Esophagus muscularis mucosa (tissue), 3 donors: Measurements from ENCODE around the gene ENDOU.

Source experiments
- CTCF ChIP-seq, 3 experiments: fragments of 200-600 bp in 2 of 3; fragments of 450-650 bp in 1 of 3; sonication (generic) in 2 of 3; IDR thresholded peaks; one replicate each; pipeline ENCODE4 v1.5.1; 2017 to 2019; ENCODE audit warnings: antibody characterized with exemption in 3 of 3, mild to moderate bottlenecking in 2 of 3, moderate library complexity in 1 of 3
- POLR2A ChIP-seq: fragments of 450-650 bp; IDR thresholded peaks from one replicate; pipeline ENCODE4 v1.6.1; 2017; ENCODE audit warnings: antibody characterized with exemption, moderate library complexity, mild to moderate bottlenecking, low read depth

DNA sequence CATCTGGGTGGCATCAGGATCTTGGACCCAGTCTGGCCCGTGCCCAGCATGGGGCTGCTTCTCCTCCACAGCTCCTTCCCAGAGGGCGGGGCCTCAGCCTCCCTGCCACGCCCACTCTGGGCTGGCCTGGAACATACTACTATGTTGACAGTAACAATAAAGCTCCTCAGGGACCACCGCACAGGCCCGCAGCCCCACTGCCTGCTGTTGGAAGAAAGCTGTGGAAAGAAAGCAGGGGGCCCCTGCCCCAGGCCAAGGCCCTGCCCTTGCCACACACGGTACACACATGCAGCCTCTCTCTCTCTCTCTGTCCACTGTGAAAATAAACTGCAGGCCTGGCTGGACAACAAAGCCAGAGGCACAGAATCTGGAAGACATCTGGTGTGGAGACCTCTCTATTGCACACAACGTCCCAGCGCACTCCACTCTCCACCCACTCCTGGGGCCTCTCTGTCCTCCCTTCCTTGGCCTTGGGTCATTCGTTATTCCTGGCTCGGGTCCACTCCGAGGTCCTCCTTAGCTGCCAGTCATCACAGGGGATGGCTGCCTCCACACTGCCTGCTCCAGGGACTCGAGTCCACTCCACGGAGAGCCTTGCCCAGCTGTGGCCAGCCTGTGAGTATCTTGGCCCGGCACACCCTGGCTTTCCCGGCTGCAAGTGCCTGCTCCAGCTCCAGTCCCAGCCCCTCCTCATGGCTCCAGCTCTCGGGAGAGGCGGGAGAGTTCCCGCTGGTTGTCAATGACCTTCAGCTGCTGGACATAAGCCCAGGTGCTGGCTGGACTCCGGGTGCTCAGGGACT is 11.8 kb upstream of the ENDOU start:
- no peak for TF ChIP-seq POLR2A
- peak in 1 of 3 experiments; percentile 6 for TF ChIP-seq CTCF (IDR thresholded peaks at IDR 0.05)
